ENCODE data around the gene TET2.
"Not testable (repeated sequence)": the region's sequence is repeated elsewhere in the genome, so short reads cannot be mapped to it uniquely, and the experiment has no call there.

Gene TET2

DNA sequence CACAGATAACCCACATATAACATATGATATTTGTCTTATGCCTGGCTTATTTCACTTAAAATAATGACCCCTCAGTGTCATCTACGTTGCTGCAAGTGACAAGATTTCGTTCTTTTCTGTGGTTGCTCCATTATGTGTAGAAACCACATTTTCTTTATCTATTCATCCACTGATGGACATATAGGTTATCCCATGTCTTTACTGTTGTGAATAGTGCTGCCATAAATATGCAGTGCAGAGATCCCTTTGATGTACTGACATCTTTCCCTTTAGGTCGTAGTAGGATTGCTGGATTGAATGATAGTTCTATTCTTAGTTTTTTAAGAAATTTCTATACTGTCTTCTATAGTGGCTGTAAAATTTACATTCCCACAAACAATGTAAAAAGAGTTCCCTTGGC is 135.8 kb downstream of the TET2 start:
- no peaks in the 10 kb centered on the region for H3K27me3 ChIP-seq
- peaks cover 3% of the 10 kb centered on the region; the same call in 1 of the 2 replicates for H3K36me3 ChIP-seq
- TF ChIP-seq, protein P1, sequence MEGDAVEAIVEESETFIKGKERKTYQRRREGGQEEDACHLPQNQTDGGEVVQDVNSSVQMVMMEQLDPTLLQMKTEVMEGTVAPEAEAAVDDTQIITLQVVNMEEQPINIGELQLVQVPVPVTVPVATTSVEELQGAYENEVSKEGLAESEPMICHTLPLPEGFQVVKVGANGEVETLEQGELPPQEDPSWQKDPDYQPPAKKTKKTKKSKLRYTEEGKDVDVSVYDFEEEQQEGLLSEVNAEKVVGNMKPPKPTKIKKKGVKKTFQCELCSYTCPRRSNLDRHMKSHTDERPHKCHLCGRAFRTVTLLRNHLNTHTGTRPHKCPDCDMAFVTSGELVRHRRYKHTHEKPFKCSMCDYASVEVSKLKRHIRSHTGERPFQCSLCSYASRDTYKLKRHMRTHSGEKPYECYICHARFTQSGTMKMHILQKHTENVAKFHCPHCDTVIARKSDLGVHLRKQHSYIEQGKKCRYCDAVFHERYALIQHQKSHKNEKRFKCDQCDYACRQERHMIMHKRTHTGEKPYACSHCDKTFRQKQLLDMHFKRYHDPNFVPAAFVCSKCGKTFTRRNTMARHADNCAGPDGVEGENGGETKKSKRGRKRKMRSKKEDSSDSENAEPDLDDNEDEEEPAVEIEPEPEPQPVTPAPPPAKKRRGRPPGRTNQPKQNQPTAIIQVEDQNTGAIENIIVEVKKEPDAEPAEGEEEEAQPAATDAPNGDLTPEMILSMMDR (IDR thresholded peaks at IDR 0.05; ENCODE audit: low read depth, low read length) = no peak
- 0 out of 2 replicates have a peak, but pooled peaks cover 2% of the 10 kb centered on the region for H3K9me3 ChIP-seq
- no peaks in the 10 kb centered on the region for H3K4me1 ChIP-seq
- H3K4me3 ChIP-seq (ENCODE audit: low read depth, low read length) = no peak overlapping the region
- no peak for DNase-seq

DNA sequence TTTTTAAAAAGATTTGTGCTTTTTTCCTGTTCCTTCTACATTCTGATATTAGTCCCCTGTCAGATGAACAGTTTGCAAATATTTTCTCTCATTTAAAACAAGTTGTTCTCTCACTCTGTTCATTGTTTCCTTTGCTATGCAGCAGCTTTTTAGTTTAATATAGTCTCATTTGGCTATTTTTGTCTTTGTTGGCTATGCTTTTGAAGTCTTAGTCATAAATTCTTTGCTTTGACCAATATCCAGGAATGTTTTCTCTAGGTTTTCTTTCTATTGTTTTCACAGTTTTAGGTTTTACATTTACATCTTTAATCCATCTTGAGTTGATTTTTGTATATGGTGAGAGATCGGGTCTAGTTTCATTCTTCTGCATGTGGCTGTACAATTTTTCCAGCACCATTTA is 136.8 kb downstream of the TET2 start:
- DNase-seq = no peak
- Histone ChIP-seq H3K36me3 (no peaks in the 10 kb centered on the region), H3K27me3 (no peaks in the 10 kb centered on the region), H3K9me3 (0 out of 2 replicates have a peak, but pooled peaks cover 2% of the 10 kb centered on the region), H3K4me1 (no peaks in the 10 kb centered on the region), H3K4me3 (ENCODE audit: low read depth, low read length) (no peak overlapping the region)
- TF ChIP-seq, protein P1 (IDR thresholded peaks at IDR 0.05; ENCODE audit: low read depth, low read length) = no peak

DNA sequence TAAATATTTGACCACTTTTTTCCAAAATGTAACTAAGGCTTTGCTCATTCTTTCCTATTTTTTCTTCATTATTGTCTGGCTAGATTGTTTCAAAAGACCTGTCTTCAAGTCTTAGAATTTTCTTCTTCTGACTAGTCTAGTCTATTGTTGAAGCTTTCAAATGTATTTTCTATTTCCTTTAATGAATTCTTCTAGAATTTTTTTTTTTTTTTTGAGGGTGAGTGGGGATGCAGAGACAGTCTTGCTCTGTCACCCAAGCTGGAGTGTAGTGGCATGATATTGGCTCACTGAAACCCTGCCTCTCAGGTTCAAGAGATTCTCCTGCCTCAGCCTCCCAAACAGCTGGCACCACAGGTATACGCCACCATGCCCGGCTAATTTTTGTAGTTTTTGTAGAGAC is 141.4 kb downstream of the TET2 start:
- TF ChIP-seq, protein P1 (IDR thresholded peaks at IDR 0.05; ENCODE audit: low read depth, low read length) = no peak

DNA sequence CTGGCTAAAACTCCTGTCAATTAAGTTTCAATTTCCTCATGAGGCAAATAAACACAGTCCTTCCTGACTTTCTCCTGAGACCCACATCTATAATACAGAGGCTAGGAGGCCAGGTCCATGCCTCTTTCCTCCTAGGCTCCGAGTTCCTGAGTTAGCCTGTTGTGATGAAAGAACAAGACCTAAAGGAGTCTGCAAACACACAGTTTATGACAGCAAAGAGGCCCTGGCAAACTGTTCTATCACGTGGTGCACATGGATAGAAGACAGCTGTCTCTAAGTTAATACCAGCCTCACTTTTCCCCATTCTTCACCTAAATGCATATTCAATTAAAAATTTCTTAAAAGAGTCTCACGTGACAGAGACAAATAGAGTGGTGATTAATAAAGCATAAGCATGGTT is 145.2 kb downstream of the TET2 start:
- no peak overlapping the region for H3K4me3 ChIP-seq (ENCODE audit: low read depth, low read length)
- no peaks in the 10 kb centered on the region; the same call in 1 of the 2 replicates for H3K9me3 ChIP-seq
- TF ChIP-seq, protein P1 (IDR thresholded peaks at IDR 0.05; ENCODE audit: low read depth, low read length) = no peak
- DNase-seq = no peak
- H3K27me3 ChIP-seq = no peaks in the 10 kb centered on the region
- H3K4me1 ChIP-seq = no peaks in the 10 kb centered on the region
- H3K36me3 ChIP-seq = no peaks in the 10 kb centered on the region

More for the DNA sequence above, 141.4 kb downstream of the TET2 start:
- peaks cover 2% of the 10 kb centered on the region; the same call in 1 of the 2 replicates for H3K9me3 ChIP-seq
- H3K36me3 ChIP-seq = no peaks in the 10 kb centered on the region
- no peaks in the 10 kb centered on the region for H3K4me1 ChIP-seq
- H3K4me3 ChIP-seq (ENCODE audit: low read depth, low read length) = no peak overlapping the region
- no peak for DNase-seq
- H3K27me3 ChIP-seq = no peaks in the 10 kb centered on the region

DNA sequence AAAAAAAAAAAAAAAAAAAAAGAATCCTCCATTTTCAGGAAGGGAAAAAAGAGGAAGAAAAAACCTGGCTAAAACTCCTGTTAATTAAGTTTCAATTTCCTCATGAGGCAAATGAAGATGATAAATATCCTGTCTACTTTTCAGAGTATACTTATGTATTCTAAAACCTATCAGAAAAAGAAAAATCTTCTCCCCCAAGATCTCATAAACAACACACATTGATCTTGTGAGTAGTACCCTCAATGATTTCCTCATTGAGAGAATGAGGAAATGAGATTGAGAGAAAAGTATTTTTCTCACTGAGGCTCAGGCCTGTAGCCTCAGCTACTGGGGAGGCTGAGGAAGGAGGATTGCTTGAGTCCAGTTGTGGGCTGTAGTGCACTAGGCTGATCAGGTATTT is 146.7 kb downstream of the TET2 start:
- TF ChIP-seq, protein P1 (IDR thresholded peaks at IDR 0.05; ENCODE audit: low read depth, low read length) = no peak
- H3K4me3 ChIP-seq (ENCODE audit: low read depth, low read length) = no peak overlapping the region
- DNase-seq = no peak
- H3K36me3 ChIP-seq = no peaks in the 10 kb centered on the region
- no peaks in the 10 kb centered on the region for H3K27me3 ChIP-seq
- no peaks in the 10 kb centered on the region; the same call in 1 of the 2 replicates for H3K9me3 ChIP-seq
- no peaks in the 10 kb centered on the region for H3K4me1 ChIP-seq

DNA sequence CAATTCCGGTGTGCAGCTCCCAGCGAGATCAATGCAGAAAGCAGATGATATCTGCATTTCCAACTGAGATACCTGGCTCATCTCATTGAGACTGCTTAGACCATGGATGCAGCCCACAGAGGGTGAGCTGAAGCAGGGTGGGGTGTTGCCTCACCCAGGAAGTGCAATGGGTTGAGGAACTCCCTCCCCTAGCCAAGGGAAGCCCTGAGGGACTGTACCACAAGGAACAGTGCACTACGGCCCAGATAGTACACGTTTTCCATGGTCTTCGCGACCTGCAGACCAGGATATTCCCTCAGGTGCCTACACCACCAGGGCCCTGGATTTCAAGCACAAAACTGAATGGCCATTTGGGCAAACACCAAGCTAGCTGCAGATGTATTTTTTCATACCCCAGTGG is 150.0 kb downstream of the TET2 start:
- no peak for DNase-seq
- no peaks in the 10 kb centered on the region for H3K27me3 ChIP-seq
- no peak overlapping the region for H3K4me3 ChIP-seq (ENCODE audit: low read depth, low read length)
- TF ChIP-seq, protein P1 (IDR thresholded peaks at IDR 0.05; ENCODE audit: low read depth, low read length) = no peak
- H3K9me3 ChIP-seq = no peaks in the 10 kb centered on the region
- no peaks in the 10 kb centered on the region for H3K4me1 ChIP-seq
- no peaks in the 10 kb centered on the region for H3K36me3 ChIP-seq

DNA sequence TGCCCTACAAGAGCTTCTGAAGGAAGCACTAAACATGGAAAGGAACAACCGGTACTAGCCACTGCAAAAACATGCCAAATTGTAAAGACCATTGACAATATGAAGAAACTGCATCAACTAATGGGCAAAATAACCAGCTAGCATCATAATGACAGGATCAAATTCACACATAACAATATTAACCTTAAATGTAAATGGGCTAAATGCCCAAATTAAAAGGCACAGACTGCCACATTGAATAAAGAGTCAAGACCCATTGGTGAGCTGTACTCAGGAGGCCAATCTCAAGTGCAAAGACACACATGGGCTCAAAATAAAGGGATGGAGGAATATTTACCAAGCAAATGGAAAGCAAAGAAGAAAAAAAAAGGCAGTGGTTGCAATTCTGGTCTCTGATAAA is 152.4 kb downstream of the TET2 start:
- not testable (repeated sequence) for DNase-seq; H3K4me1 ChIP-seq; H3K27me3 ChIP-seq; H3K9me3 ChIP-seq; H3K4me3 ChIP-seq (ENCODE audit: low read depth, low read length); H3K36me3 ChIP-seq
